A673 (cell line): ENCODE measurements around the gene ZNF555. TPM values are rescaled to one million over a fixed set of nuclear protein-coding genes. Genes with fewer than 3 reads are reported as not detected.

ENCODE experiments used
- BruUV-seq: library from RNA; stranded (reverse); fragments of 400-500 nt; replicated peaks from 2 replicates; lab custom pipeline; 2021; lab: Mats Ljungman, UMichigan
- CTCF ChIA-PET: fragments of 300-600 bp; sonication (Branson Sonifier 250); formaldehyde crosslinking; loops from one replicate; lab custom pipeline; 2022; ENCODE audit warnings: antibody characterized with exemption; lab: Charles Lee
- POLR2A ChIA-PET: fragments of 300-600 bp; sonication (Branson Sonifier 250); formaldehyde crosslinking; loops from one replicate; lab custom pipeline; 2022; ENCODE audit warnings: antibody characterized with exemption; ENCODE audit not compliant: low non-redundant PET; lab: Charles Lee
- DNase-seq: peaks from one replicate; pipeline ENCODE4 v3.0.0-alpha.2; 2015; ENCODE audit warnings: low spot score
- H3K27ac ChIP-seq: fragments of 200-600 bp; sonication (generic); 2 replicates; pipeline ENCODE4 v1.5.1; 2016; ENCODE audit warnings: mixed run types, low read depth, mild to moderate bottlenecking, mixed read lengths, antibody characterized with exemption, low read length; ENCODE audit not compliant: poor library complexity, severe bottlenecking
- H3K27me3 ChIP-seq: fragments of 200-600 bp; sonication (generic); replicated peaks from 2 replicates; pipeline ENCODE4 v1.6.1; 2017; ENCODE audit warnings: mixed run types, low read depth, mild to moderate bottlenecking, mixed read lengths, antibody characterized with exemption, low read length; ENCODE audit not compliant: insufficient read depth, poor library complexity
- H3K36me3 ChIP-seq: fragments of 200-600 bp; sonication (generic); 2 replicates; pipeline ENCODE4 v1.6.1; 2016; ENCODE audit warnings: mixed run types, mild to moderate bottlenecking, mixed read lengths, antibody characterized with exemption, low read length; ENCODE audit not compliant: insufficient read depth, poor library complexity, severe bottlenecking
- H3K4me1 ChIP-seq: fragments of 200-600 bp; sonication (generic); 2 replicates; pipeline ENCODE4 v1.6.1; 2017; ENCODE audit warnings: mixed run types, mild to moderate bottlenecking, mixed read lengths, antibody characterized with exemption, low read length; ENCODE audit not compliant: insufficient read depth, poor library complexity, severe bottlenecking
- H3K4me3 ChIP-seq: fragments of 200-600 bp; sonication (generic); 2 replicates; pipeline ENCODE4 v1.5.1; 2016; ENCODE audit warnings: low read depth, mixed run types, mild to moderate bottlenecking, mixed read lengths, low read length; ENCODE audit not compliant: poor library complexity, severe bottlenecking
- H3K9me3 ChIP-seq: fragments of 200-600 bp; sonication (generic); 2 replicates; pipeline ENCODE4 v1.6.1; 2016; ENCODE audit warnings: mixed run types, low read depth, mild to moderate bottlenecking, mixed read lengths, antibody characterized with exemption, low read length; ENCODE audit not compliant: poor library complexity, severe bottlenecking
- CTCF ChIP-seq: fragments of 300-800, 200-600 bp; sonication (generic); conservative IDR thresholded peaks from 2 replicates; pipeline ENCODE4 v1.5.1; 2017; ENCODE audit warnings: low read depth, mild to moderate bottlenecking, antibody characterized with exemption, low read length, moderate library complexity, mixed read lengths
- EZH2 ChIP-seq: fragments of 200-600 bp; sonication (generic); IDR thresholded peaks from 2 replicates; pipeline ENCODE4 v1.6.1; 2017; ENCODE audit warnings: borderline replicate concordance, low read depth, mild to moderate bottlenecking, mixed read lengths, antibody characterized with exemption, low read length; ENCODE audit not compliant: poor library complexity, severe bottlenecking
- intact Hi-C: fragments of 100-400 bp; cut with micrococcal nuclease; formaldehyde crosslinking; loops from one replicate; pipeline ENCODE4 v1.10.0; 2022; ENCODE audit not compliant: unreplicated experiment
- total RNA-seq: library from RNA; stranded (reverse); gene quantifications from 2 replicates; pipeline ENCODE4 v1.2.3, GENCODE V29; 2021

ZNF555 gene
- total RNA-seq, 1 experiment from 2014 or later = 4.8 TPM

- peaks cover 5% of the 10 kb centered on the region for H3K4me1 ChIP-seq
- DNase-seq = no peak
- no peaks in the 10 kb centered on the region for H3K27me3 ChIP-seq
- ChIA-PET POLR2A (no interaction called here), CTCF (no interaction called here)
- H3K36me3 ChIP-seq = peaks cover 39% of the 10 kb centered on the region
- BruUV-seq = no TSS peak
- H3K27ac ChIP-seq = no peak overlapping the region
- no peak overlapping the region for H3K4me3 ChIP-seq
- TF ChIP-seq CTCF (no peak), EZH2 (no peak)
- no peaks in the 10 kb centered on the region for H3K9me3 ChIP-seq
- intact Hi-C loops = no loop called here
These were observed 38.4 kb upstream of the ZNF555 start for GRCh38 chr19:2802826-2803225.

- no peak for DNase-seq
- no peak overlapping the region for H3K27ac ChIP-seq
- H3K27me3 ChIP-seq = no peaks in the 10 kb centered on the region
- intact Hi-C loops = no loop called here
- H3K4me3 ChIP-seq = no peak overlapping the region
- TF ChIP-seq CTCF (no peak), EZH2 (no peak)
- POLR2A ChIA-PET = no interaction called here
- no peaks in the 10 kb centered on the region for H3K9me3 ChIP-seq
- no TSS peak for BruUV-seq
- peaks cover 5% of the 10 kb centered on the region for H3K4me1 ChIP-seq
- CTCF ChIA-PET = no interaction called here
- peaks cover 33% of the 10 kb centered on the region for H3K36me3 ChIP-seq
These were observed 37.7 kb upstream of the ZNF555 start for GRCh38 chr19:2803486-2804155.

GRCh38 chr19:2804156-2805004 lies 36.9 kb upstream of the ZNF555 start:
- DNase-seq = peak; percentile 42
- H3K36me3 ChIP-seq = peaks cover 34% of the 10 kb centered on the region
- CTCF ChIA-PET = no interaction called here
- no peak overlapping the region for H3K4me3 ChIP-seq
- H3K9me3 ChIP-seq = no peaks in the 10 kb centered on the region
- no TSS peak for BruUV-seq
- POLR2A ChIA-PET = no interaction called here
- intact Hi-C loops = no loop called here
- H3K27ac ChIP-seq = no peak overlapping the region
- H3K4me1 ChIP-seq = peaks cover 5% of the 10 kb centered on the region
- TF ChIP-seq CTCF (no peak), EZH2 (no peak)
- H3K27me3 ChIP-seq = no peaks in the 10 kb centered on the region
